Mesenteric fat pad (tissue), 1 donor: ENCODE measurements around the gene PSORS1C2. TPM values are rescaled to one million over a fixed set of nuclear protein-coding genes. Genes with fewer than 3 reads are reported as not detected.
A peak's percentile ranks its signal among the peaks of the same experiment; 100 is the strongest.

Experiments
- DNase-seq: peaks from one replicate; pipeline ENCODE4 v3.0.0-alpha.2; 2020; ENCODE audit warnings: low spot score
- total RNA-seq: library from RNA; stranded (reverse); fragmentation: NEBNext Ultra II Directional; extraction: Animal tissue kit (Norgen Biotek cat#: 25700); gene quantifications from one replicate; pipeline ENCODE4 v1.2.1, GENCODE V29; 2021
- donor health status: DM: yes; HTN: yes; CAD: no.

Gene PSORS1C2
- total RNA-seq, 1 donor from 2014 or later: not detected

- DNase-seq: no peak
These were observed 23.7 kb downstream of the PSORS1C2 start for GRCh38 chr6:31114970-31115849.

- DNase-seq: no peak
These were observed 24.4 kb downstream of the PSORS1C2 start, which contains the start of gene PSORS1C1 for GRCh38 chr6:31114541-31114878. PSORS1C1 (plus strand) TSS chr6:31114800; CDS start chr6:31129633, 14,833 bp downstream.

- DNase-seq: no peak
These were observed 24.9 kb downstream of the PSORS1C2 start for GRCh38 chr6:31113861-31114540.

GRCh38 chr6:31112478-31112877 lies 26.4 kb downstream of the PSORS1C2 start, which contains the start of gene C6orf15:
C6orf15 (minus strand) TSS chr6:31112575; CDS start chr6:31112555, 20 bp downstream.
- DNase-seq: no peak

- no peak for DNase-seq
These were observed 27.2 kb downstream of the PSORS1C2 start for GRCh38 chr6:31111712-31112111.

- DNase-seq: no peak
These were observed 27.9 kb downstream of the PSORS1C2 start for GRCh38 chr6:31110825-31111582.

GRCh38 chr6:31107052-31107451 lies 31.8 kb downstream of the PSORS1C2 start:
- no peak for DNase-seq

GRCh38 chr6:31103136-31103535 lies 35.7 kb downstream of the PSORS1C2 start:
- DNase-seq: peak; percentile 57

GRCh38 chr6:31098449-31098938 lies 40.4 kb downstream of the PSORS1C2 start:
- DNase-seq: no peak

GRCh38 chr6:31096656-31097055 lies 42.2 kb downstream of the PSORS1C2 start:
- DNase-seq: no peak

- no peak for DNase-seq
These were observed 42.7 kb downstream of the PSORS1C2 start for GRCh38 chr6:31096215-31096614.

GRCh38 chr6:31094389-31094881 lies 44.4 kb downstream of the PSORS1C2 start:
- no peak for DNase-seq

- DNase-seq: no peak
These were observed 45.9 kb downstream of the PSORS1C2 start for GRCh38 chr6:31092769-31093505.

- DNase-seq: no peak
These were observed 46.6 kb downstream of the PSORS1C2 start for GRCh38 chr6:31092238-31092637.

- DNase-seq: no peak
These were observed 47.2 kb downstream of the PSORS1C2 start for GRCh38 chr6:31091680-31092079.

- no peak for DNase-seq
These were observed 47.9 kb downstream of the PSORS1C2 start for GRCh38 chr6:31090973-31091364.

- DNase-seq: no peak
These were observed 48.4 kb downstream of the PSORS1C2 start for GRCh38 chr6:31090275-31090972.
